Activated CD4-positive, CD25-positive, alpha-beta regulatory T cell treated with anti-CD3 and anti-CD28 coated beads, Interleukin-2, amount 50 U/mL, for 16 hours (primary cell): Measurements from ENCODE around the gene ATP11A.
"Not testable (repeated sequence)": the region's sequence is repeated elsewhere in the genome, so short reads cannot be mapped to it uniquely, and the experiment has no call there.

Experiments used
- DNase-seq: peaks from one replicate; pipeline ENCODE4 v3.0.0-alpha.2; 2020; ENCODE audit warnings: low read depth, low spot score

Gene ATP11A

GRCh38 chr13:112670864-112671263, 19.0 kb upstream of the ATP11A start:
- DNase-seq, result no peak

DNA sequence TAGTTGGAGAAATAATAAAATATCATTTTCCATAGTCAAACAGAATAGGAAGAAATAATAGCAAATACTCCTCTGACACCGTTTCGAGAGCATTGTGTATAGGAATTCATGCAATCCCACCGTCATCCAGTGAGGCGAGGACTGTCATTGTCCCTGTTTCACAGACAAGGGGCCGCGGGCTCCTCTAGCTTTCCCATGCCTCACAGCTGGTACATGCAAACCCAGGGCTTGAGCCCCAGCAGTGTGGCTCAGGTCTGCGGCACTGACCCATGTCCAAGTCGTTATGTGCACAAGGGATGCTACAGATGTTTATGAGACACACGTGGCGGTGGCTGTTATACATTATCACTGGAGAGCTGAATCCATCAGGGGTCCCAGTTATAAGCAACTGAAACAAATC, 18.5 kb upstream of the ATP11A start:
- no peak for DNase-seq

DNA sequence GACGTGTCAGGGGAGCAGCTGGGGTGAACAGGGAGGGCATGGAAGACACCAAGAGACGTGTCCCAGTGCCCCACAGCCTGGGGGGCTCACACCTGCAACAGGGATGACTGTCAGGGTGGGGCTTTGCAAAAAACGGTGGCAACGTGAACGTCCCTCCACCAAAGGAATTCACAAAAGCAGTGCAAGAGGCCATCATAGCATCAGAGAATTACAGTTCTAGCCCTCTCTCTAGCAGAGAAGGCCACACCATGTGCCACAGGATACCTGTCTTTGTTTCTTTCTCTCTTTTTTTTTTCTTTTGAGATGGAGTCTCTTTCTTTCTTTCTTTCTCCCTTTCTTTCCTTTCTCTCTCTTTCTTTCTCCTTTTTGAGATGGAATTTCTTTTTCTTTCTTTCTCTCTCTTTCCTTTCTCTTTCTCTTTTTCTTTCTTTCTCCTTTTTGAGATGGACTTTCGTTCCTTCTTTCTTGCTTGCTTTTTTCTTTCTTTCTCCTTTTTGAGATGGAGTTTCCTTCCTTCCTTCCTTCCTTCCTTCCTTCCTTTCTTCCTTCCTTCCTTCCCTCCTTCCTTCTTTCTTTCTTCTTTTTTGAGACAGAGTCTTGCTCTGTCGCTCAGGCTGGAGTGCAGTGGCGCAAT, 17.1 kb upstream of the ATP11A start:
- DNase-seq, result no peak

DNA sequence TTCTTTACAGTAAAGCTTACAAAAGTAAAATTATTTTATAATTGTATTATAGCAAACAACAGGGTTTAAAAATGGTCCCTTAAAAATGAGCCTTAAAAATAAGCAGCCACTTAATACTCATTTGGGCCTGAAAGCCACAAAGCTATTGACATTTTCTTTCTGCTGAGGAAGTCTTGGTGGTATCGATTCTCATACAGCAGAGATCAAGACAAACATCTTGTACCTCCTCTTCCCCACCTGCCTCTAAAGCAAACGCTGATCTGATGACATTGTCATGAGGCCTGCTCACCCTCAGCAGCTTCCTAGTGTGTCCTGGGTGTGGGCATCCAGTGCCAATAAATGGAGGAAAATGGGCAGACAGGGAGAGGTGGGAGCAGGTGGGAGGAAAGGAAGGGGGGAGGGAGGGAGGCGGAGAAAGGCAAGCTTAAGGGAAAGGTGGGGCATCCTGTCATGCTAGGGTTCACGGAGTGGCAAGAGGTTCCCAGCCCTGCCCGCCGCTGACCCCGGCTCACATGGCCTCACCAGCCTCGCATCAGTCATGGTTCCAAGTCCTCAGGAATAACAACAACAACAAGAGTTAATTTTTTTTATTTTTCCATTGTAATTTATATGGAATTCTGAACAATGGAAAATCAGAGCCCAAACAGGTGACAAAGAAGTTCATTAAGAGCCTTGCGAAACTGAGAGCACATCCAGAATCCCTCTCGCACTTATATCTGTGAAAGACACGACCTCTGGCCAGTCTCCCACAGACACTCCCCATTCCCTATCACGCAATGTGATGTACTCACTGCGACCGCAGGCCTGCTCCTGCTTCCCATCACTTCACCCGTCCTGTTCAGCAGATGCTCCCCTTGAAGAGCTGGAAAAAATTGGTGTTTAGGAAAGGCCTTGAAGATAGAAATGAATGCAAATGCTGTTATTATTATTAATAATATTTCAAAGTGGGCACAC, 15.1 kb upstream of the ATP11A start:
- no peak for DNase-seq

DNA sequence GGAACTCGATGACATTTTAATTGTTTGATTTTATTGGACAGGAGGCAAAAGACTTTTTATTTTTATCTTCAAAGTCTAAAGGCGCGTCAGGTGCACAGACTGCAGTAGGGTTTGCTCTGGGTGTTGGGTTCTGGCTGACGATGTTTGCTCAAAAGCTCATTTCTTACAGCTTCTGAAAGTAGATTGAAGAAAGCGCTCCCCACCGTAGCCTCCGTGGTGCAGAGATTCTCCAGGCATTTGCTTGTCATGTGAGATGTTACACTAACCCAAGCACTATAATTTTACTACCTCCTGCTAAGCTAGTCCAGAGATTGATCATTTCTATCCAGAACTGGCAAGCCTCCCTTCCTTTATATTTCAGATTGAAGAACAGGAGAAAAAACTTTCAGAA, 14.5 kb upstream of the ATP11A start:
- DNase-seq, result no peak

DNA sequence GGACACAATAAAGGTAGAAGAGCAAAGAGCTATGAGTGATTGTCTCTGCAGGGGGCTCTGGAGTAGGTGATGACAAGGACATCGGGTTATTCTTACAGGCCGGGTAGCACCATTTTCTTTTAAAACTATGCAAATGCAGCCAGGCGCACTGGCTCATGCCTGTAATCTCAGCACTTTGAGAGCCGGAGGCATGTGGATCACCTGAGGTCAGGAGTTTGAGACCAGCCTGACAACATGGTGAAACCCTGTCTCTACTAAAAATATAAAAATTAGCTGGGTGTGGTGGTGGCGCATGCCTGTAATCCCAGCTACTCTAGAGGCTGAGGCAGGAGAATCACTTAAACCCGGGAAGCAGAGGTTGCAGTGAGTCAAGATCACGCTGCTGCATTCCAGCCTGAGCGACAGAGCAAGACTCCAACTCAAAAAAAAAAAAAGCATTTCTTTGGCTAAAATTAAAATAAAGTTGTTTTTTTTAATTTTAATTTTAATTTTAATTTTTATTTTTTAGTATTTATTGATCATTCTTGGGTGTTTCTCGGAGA, 12.3 kb upstream of the ATP11A start:
- not testable (repeated sequence) for DNase-seq

DNA sequence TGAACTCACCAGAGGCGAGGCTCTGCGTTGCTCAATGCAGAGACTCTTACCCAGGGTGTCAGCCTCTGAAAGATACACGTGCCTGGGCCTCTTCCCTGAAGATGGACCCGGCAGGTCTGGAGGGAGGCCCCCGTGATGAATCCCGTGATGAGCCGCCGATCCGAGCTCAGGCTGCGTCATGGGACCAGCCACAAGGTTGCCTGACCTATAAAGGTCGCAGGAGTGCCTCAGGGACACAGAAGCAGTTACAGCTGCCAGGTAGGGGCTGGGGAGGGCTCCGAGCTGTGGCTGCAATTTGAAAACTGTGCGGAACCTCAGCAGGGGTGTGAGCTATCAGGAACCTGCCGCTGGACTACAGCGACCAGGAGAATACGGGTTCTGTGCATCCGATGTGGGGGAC, 10.5 kb upstream of the ATP11A start:
- no peak for DNase-seq

GRCh38 chr13:112679932-112680677, 9.7 kb upstream of the ATP11A start:
- DNase-seq, result no peak

DNA sequence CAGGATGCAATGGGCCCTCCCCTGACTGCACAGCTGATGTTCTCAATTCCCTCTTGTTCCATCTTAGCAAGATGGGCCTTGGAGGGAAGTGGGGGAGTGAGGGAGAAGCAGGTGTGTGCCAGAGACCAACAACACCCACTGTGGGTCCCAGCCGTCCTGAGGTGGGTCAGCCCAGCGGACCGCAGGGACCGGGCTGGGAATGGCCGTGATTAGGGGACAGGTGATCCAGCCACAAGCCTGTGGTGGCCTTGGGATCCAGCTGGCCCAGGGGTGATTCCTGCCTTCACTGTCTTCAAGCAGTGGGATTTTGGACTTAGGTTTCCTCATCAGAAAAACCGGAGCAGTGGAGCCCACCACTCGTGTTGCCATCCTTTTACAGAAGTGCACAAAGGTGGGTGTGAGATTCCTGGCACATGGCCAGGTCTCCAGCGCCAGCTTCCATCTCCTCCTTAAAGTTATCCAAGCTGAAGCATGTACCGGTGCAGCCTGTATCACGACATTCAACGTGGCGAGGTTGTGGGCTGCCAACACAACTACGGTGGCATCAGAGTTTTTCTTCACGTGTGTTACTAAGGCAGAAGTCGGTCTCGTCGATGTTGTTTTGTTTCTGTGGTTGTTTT, 9.0 kb upstream of the ATP11A start:
- no peak for DNase-seq

DNA sequence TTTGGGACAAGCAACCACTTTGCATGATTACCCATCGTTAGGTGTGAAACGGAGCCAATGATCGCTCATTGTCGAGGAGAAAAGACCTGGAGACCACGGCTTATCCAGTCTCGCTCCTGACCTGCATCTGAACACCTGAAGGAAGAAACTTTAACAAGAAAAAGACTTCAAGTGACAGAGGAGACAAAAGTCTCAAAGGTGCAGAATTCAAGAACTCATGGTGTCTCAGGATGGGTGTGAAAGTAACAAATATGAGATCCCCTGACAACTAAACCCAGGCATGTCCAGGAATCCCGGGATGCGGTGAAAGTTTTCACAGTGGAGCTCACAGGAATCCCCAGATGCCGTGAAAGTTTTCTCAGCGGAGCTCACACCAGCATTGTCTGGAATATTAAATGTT, 6.3 kb upstream of the ATP11A start:
- DNase-seq, result no peak

GRCh38 chr13:112684071-112684845, 5.6 kb upstream of the ATP11A start:
- DNase-seq, result no peak

DNA sequence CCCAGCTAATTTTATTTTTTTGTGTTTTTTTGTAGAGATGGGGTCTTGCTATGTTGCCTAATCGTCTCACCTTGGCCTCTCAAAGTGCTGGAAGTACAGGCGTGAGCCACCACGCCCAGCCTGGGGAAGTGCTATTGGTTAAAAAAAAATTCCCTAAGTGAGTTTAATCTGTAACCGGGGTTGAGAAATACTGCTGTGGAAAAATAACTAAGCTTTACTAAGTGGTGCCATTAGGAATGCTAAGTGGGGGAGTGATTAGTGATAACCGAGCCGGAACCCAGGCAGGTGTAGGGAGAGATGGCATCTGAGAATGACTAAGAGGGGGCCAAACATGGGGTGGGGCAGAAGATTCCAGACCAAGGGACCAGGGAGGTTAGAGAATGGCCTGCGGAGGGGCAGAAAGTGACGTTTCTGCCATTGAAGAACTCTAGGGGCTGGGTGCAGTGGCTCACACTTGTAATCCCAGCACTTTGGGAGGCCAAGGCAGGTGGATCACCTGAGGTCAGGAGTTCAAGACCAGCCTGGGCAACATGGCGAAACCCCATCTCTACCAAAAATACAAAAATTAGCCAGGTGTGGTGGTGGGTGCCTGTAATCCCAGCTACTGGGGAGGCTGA, 4.5 kb upstream of the ATP11A start:
- DNase-seq, result not testable (repeated sequence)

DNA sequence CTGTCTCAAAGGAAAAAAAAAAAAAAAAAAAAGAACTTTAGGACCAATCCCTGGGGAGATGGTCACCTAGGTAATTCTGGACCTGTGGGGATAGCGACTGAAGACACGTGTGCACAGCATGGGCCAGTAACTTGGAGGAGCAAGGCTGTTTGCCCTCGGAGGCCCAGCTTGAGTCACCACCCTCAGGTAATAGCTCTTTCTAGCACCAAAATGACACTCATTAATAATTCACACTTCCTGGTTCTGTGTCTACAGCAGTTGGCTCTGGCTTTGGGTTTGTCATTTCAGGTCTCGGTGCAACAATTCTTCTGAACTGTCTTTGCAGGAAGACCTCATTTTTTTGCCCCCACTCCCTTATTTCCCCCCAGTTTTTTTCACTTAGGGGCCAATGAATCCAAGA, 3.9 kb upstream of the ATP11A start:
- no peak for DNase-seq

DNA sequence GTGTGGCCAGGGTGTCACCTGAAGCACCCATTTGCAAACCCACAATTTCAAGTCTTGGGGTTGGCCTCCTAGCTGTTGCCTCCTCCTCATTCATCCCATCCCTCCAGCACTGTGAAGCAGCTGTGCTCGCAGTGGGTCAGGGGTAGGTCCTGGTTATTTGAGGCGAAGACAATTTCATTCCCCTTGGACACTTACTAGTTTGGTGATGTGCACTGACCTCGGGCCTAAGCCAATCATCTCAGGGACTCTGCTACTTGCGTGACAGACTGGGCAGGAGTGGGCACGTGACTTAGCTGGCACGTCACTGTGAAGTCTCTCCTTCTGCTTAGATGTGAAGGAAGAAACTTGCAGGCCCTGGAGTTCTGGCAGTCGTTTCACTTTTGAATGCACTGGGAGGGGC, 3.5 kb upstream of the ATP11A start:
- DNase-seq, result no peak

- no peak for DNase-seq
Measured at GRCh38 chr13:112686987-112687386, 2.9 kb upstream of the ATP11A start.

DNA sequence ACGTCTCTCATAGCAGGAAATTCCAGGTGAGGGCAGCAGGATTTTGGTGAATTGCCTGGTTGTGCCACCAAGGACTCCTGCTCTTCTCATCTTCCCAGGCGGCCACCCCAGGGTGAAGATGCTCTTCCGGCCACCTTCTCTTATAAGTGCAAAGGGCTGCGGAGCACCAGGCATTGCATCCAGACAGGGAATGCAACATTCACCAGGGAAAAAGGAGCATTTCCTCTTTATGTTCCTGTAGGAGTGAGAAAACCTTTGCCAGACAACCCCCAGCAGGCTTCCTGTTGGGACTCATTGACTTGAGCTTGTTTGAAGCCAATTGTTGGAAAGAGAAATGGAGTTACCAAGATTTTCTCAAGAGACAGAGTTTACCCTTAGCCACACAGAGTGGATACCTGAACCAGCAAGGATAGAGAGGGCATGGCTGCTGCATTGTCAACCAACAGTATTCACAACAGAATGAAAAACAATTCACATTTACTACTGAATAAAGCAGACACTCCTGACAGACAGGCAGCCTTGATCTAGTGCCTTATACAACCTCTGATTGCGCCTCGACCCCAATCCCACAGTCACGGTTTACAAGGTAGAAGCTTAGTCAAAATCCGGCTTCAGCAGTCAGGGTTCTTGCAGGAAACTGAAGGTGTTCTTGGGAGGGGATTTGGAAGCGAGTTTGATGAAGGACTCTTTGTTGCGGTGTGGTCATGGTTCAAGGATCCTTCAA, 1.8 kb upstream of the ATP11A start:
- no peak for DNase-seq

- no peak for DNase-seq
Measured at GRCh38 chr13:112688560-112689302, 1.1 kb upstream of the ATP11A start.

DNA sequence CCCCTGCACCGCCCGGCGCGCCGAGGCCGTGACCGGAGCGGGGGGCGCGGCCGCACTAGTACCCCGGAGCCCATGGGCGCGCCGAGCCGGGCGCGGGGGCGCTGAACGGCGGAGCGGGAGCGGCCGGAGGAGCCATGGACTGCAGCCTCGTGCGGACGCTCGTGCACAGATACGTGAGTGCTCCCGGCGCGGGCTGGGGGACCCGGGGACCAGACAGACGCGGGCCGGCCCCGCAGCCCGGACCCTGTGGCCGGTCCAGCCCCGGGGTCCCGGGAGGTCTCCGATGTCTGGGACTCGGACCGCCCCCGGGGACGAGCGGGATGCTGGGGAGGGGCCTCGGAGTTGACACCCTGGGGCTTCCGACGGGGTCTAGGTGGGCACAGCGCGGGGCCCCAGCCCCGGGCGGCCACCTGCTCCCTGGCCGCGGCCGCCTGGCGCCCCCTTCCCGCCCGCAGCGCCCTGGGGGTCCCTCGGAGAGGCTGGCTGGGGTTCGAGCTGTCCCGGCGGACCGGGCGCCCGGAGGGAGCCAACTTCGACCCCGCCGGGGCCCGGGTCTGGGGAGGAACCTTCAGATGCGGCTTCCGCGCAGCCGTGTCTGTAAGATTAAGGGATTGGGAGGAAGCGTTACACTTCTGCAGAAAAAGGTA, 568 bp downstream of the ATP11A start:
- DNase-seq, result no peak

- DNase-seq, result no peak
Measured at GRCh38 chr13:112692104-112692503, 2.3 kb downstream of the ATP11A start.
